OCI-LY7 (cell line): ENCODE results near the gene APBA1. TPM values are rescaled to one million over a fixed set of nuclear protein-coding genes. Genes with fewer than 3 reads are reported as not detected.

ENCODE experiments used
- BruUV-seq: library from RNA; stranded (reverse); fragments of 400-500 nt; replicated peaks from 2 replicates; lab custom pipeline; 2021; lab: Mats Ljungman, UMichigan
- CTCF ChIA-PET: fragments of 300-600 bp; sonication (Branson Sonifier 250); formaldehyde crosslinking; loops from one replicate; lab custom pipeline; 2022; ENCODE audit warnings: antibody characterized with exemption; ENCODE audit not compliant: unreplicated experiment; lab: Charles Lee
- POLR2A ChIA-PET: fragments of 300-600 bp; sonication (Branson Sonifier 250); formaldehyde crosslinking; loops from one replicate; lab custom pipeline; 2022; ENCODE audit warnings: antibody characterized with exemption; lab: Charles Lee
- DNase-seq: peaks from one replicate; pipeline ENCODE4 v3.0.0-alpha.2; 2015; ENCODE audit warnings: low spot score
- H2AFZ ChIP-seq: fragments of 200-600 bp; sonication (generic), shearing (Covaris generic); 2 replicates; pipeline ENCODE4 v1.6.1; 2014; ENCODE audit warnings: mild to moderate bottlenecking, antibody characterized with exemption, low read length, moderate library complexity
- H3K27ac ChIP-seq: fragments of 200-600 bp; sonication (generic); 2 replicates; pipeline ENCODE4 v1.5.1; 2014; ENCODE audit warnings: mixed run types, low read depth, mild to moderate bottlenecking, moderate library complexity, low read length, inconsistent platforms; ENCODE audit not compliant: poor library complexity, severe bottlenecking
- H3K36me3 ChIP-seq: fragments of 200-600 bp; sonication (generic); 2 replicates; pipeline ENCODE4 v1.6.1; 2014; ENCODE audit warnings: mild to moderate bottlenecking, antibody characterized with exemption, low read length, moderate library complexity, mixed read lengths; ENCODE audit not compliant: insufficient read depth
- H3K4me1 ChIP-seq: fragments of 200-600 bp; sonication (generic); 2 replicates; pipeline ENCODE4 v1.5.1; 2014; ENCODE audit warnings: mild to moderate bottlenecking, low read length; ENCODE audit not compliant: insufficient read depth, poor library complexity, severe bottlenecking
- H3K4me2 ChIP-seq: fragments of 200-600 bp; sonication (generic); 2 replicates; pipeline ENCODE4 v1.6.1; 2014; ENCODE audit warnings: mild to moderate bottlenecking, low read length
- H3K4me3 ChIP-seq: fragments of 200-600 bp; sonication (generic); 2 replicates; pipeline ENCODE4 v1.5.1; 2014; ENCODE audit warnings: mild to moderate bottlenecking, low read depth, low read length; ENCODE audit not compliant: poor library complexity, severe bottlenecking
- H3K79me2 ChIP-seq: fragments of 200-600 bp; sonication (generic); 2 replicates; pipeline ENCODE4 v1.6.1; 2016; ENCODE audit warnings: low read depth, mild to moderate bottlenecking, low read length, moderate library complexity, mixed read lengths; ENCODE audit not compliant: insufficient read depth
- H3K9me2 ChIP-seq: fragments of 200-600 bp; sonication (generic); 2 replicates; pipeline ENCODE4 v1.6.1; 2016; ENCODE audit warnings: mild to moderate bottlenecking, low read length, mixed read lengths; ENCODE audit not compliant: insufficient read depth
- H3K9me3 ChIP-seq: fragments of 200-600 bp; sonication (generic); 2 replicates; pipeline ENCODE4 v1.6.1; 2014; ENCODE audit warnings: mild to moderate bottlenecking, mixed run types, low read length, mixed read lengths
- H4K20me1 ChIP-seq: fragments of 200-600 bp; sonication (generic); 2 replicates; pipeline ENCODE4 v1.6.1; 2014; ENCODE audit warnings: mild to moderate bottlenecking, antibody characterized with exemption, low read length, moderate library complexity, mixed read lengths; ENCODE audit not compliant: insufficient read depth
- EZH2phosphoT487 ChIP-seq: fragments of 200-600 bp; sonication (generic); IDR thresholded peaks from 2 replicates; pipeline ENCODE4 v1.6.1; 2018; ENCODE audit warnings: low read depth, borderline replicate concordance, mild to moderate bottlenecking, mixed run types, antibody characterized with exemption, low read length, moderate library complexity, mixed read lengths
- intact Hi-C: fragments of 100-400 bp; cut with micrococcal nuclease; formaldehyde crosslinking; loops from one replicate; pipeline ENCODE4 v1.10.0; 2022; ENCODE audit not compliant: unreplicated experiment
- total RNA-seq, 2 experiments: library from RNA; depleted of rRNA in 1 of 2; stranded (reverse); fragments of >200 nt in 1 of 2; shearing (Covaris generic) in 1 of 2; gene quantifications; 2 replicates each; pipeline ENCODE4 v1.2.3, GENCODE V29; 2014 to 2022
- TF ChIP-seq, protein P1 (sequence below): fragments of 200-600 bp; sonication (generic); conservative IDR thresholded peaks from 2 replicates; pipeline ENCODE4 v1.5.1; 2014; ENCODE audit warnings: mild to moderate bottlenecking, antibody characterized with exemption, low read length, moderate library complexity, mixed read lengths

Gene APBA1
- total RNA-seq, 2 experiments from 2014 or later, result not detected

- POLR2A ChIA-PET, result interaction anchor here (0.6 kb wide), 1 partner anchor 389 kb away, joined by 3 read pairs; no protein-coding TSS in a partner anchor
Observed at GRCh38 chr9:69637817-69638200, 34.4 kb downstream of the APBA1 start.

DNA sequence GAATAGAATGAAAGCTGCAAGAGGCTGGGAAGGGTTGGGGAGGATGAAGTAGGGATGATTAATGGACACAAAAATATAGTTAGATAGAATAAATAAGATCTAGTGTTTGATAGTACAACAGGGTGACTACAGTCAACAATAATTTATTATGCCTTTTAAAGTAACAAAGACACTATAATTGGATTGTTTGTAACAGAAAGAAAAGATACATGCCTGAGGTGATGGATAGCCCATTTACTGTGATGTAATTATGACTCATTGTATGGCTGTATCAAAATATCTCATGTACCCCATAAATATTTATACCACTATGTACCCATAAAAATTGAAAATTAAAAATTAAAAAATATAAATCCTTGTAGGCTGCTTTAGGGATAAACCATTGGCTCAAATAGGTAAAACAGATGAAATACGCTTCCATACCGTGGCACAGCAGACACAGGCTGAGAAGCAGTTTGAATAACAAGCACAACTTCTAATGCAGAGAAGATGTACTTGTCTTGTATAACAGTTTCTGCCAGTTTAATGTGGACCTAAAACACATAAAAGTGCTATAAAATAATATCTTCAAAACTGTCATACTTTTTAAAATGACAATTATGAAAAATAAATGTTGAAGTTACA is 34.9 kb downstream of the APBA1 start:
- CTCF ChIA-PET, result no interaction called here
- intact Hi-C loops, result no loop called here
- BruUV-seq, result no TSS peak
- Histone ChIP-seq H3K4me2 (no peak overlapping the region), H3K4me3 (no peak overlapping the region), H4K20me1 (no peaks in the 10 kb centered on the region), H3K9me2 (no peaks in the 10 kb centered on the region), H3K79me2 (no peaks in the 10 kb centered on the region), H3K36me3 (no peaks in the 10 kb centered on the region), H3K9me3 (no peaks in the 10 kb centered on the region), H3K27ac (no peak overlapping the region), H3K4me1 (no peaks in the 10 kb centered on the region), H2AFZ (no peak overlapping the region)
- DNase-seq, result no peak
- POLR2A ChIA-PET, result no interaction called here
- TF ChIP-seq EZH2phosphoT487, result no peak
- TF ChIP-seq, protein P1, sequence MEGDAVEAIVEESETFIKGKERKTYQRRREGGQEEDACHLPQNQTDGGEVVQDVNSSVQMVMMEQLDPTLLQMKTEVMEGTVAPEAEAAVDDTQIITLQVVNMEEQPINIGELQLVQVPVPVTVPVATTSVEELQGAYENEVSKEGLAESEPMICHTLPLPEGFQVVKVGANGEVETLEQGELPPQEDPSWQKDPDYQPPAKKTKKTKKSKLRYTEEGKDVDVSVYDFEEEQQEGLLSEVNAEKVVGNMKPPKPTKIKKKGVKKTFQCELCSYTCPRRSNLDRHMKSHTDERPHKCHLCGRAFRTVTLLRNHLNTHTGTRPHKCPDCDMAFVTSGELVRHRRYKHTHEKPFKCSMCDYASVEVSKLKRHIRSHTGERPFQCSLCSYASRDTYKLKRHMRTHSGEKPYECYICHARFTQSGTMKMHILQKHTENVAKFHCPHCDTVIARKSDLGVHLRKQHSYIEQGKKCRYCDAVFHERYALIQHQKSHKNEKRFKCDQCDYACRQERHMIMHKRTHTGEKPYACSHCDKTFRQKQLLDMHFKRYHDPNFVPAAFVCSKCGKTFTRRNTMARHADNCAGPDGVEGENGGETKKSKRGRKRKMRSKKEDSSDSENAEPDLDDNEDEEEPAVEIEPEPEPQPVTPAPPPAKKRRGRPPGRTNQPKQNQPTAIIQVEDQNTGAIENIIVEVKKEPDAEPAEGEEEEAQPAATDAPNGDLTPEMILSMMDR, result no peak

More at GRCh38 chr9:69637817-69638200, 34.4 kb downstream of the APBA1 start:
- intact Hi-C loops, result no loop called here
- no peaks in the 10 kb centered on the region for H3K4me1 ChIP-seq
- no peaks in the 10 kb centered on the region for H3K36me3 ChIP-seq
- no peak overlapping the region for H2AFZ ChIP-seq
- no peak overlapping the region for H3K4me2 ChIP-seq
- no peaks in the 10 kb centered on the region for H4K20me1 ChIP-seq
- no peaks in the 10 kb centered on the region for H3K9me2 ChIP-seq
- H3K27ac ChIP-seq, result no peak overlapping the region
- no peak for DNase-seq
- BruUV-seq, result no TSS peak
- TF ChIP-seq, protein P1, result no peak
- no peak for TF ChIP-seq EZH2phosphoT487
- CTCF ChIA-PET, result no interaction called here
- no peaks in the 10 kb centered on the region for H3K79me2 ChIP-seq
- no peaks in the 10 kb centered on the region for H3K9me3 ChIP-seq
- no peak overlapping the region for H3K4me3 ChIP-seq

DNA sequence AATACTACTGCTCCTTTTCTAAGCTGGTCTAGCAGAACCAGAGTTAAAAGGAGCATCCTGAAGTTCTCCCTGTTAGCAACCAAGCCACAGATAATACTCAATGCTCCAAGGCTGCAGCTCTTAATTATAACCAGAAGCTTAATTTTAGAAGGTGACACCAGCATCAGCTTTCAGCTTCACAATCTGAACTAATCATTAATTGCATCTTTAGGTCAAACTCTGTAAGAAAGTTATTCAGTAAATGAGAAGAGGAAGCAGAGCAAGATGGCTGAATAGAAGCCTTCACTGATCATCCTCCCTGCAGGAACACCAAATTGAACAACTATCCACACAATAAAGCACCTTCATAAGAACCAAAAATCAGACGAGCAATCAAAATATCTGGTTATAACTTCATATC is 38.5 kb downstream of the APBA1 start:
- Histone ChIP-seq H3K79me2 (no peaks in the 10 kb centered on the region), H3K27ac (no peak overlapping the region), H3K4me3 (no peak overlapping the region), H3K4me2 (no peak overlapping the region), H3K4me1 (no peaks in the 10 kb centered on the region), H3K9me2 (no peaks in the 10 kb centered on the region), H3K36me3 (no peaks in the 10 kb centered on the region), H4K20me1 (no peaks in the 10 kb centered on the region), H3K9me3 (no peaks in the 10 kb centered on the region), H2AFZ (no peak overlapping the region)
- intact Hi-C loops, result no loop called here
- POLR2A ChIA-PET, result no interaction called here
- BruUV-seq, result no TSS peak
- no peak for TF ChIP-seq EZH2phosphoT487
- TF ChIP-seq, protein P1, result no peak
- CTCF ChIA-PET, result no interaction called here
- no peak for DNase-seq
